Posterior vena cava (tissue), 2 donors: ENCODE measurements around the gene CNOT1. TPM values are rescaled to one million over a fixed set of nuclear protein-coding genes. Genes with fewer than 3 reads are reported as not detected.

Source experiments
- DNase-seq: peaks from one replicate; pipeline ENCODE4 v3.0.0-alpha.2; 2020; ENCODE audit warnings: low spot score
- intact Hi-C, 2 donors: fragments of 100-400 bp; cut with DNase I; formaldehyde crosslinking; loops; one replicate each; pipeline versions ENCODE4 v1.14.1 to v1.14.2; 2022 to 2023
- total RNA-seq, 2 donors: library from RNA; stranded (reverse); fragmentation: NEBNext Ultra II Directional; extraction: Animal tissue kit (Norgen Biotek cat#: 25700); gene quantifications; one replicate each; pipeline ENCODE4 v1.2.1, GENCODE V29; 2021
- donor health status: DM: yes; HTN: yes; CAD: no.
- donor health status: DM: yes; HTN: yes; CAD: no.

Gene CNOT1
- total RNA-seq, 2 donors from 2014 or later: 102 to 116 TPM

DNA sequence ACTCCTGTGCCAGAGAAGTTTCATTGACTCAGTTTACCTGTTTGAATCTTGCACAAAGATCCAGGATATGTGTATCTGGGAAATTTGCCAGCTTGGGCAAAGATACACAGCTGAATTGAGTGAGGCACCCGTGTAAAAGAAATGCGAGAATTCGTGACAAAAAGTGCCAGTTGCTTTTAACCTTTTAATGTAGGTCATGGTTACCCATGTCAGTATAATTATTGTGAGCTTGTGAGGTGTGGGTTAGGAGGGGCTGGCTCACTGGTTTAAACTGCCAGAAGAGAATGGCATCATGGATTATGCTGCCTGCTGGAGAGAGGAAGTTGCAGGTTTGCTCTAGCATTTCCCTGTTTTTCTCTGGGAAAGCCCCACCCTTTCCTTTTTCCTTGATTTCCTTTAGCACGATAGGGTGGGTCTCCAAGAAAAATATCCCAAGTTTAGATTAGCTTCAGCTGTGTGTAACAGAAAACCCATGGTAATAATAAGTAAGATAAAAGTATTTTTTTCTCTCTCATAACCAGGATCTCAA lies 154.5 kb downstream of the CNOT1 start:
- peak; percentile 7 for DNase-seq

DNA sequence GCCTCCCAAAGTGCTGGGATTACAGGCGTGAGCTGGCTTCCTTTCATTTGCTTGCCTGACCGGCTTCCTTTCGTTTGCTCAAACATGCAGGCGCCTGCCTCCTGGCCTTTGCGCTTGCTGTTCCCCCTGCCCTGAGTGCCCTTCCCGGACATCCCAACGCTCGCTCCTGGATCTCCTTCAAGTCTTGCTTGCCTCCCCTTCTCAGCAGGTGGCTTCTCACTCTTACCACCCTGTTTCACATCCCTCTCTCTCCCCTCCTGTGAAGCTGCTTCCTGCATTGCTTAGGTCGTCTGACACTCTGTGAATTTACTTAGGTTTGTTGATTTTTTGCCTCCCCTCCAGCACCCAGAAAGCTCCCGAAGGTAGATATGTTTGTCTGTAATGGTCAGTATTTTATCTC lies 155.3 kb downstream of the CNOT1 start:
- peak; percentile 56 for DNase-seq
- intact Hi-C loops: no loop called here

More for the DNA sequence above, 154.5 kb downstream of the CNOT1 start:
- intact Hi-C loops: no loop called here

DNA sequence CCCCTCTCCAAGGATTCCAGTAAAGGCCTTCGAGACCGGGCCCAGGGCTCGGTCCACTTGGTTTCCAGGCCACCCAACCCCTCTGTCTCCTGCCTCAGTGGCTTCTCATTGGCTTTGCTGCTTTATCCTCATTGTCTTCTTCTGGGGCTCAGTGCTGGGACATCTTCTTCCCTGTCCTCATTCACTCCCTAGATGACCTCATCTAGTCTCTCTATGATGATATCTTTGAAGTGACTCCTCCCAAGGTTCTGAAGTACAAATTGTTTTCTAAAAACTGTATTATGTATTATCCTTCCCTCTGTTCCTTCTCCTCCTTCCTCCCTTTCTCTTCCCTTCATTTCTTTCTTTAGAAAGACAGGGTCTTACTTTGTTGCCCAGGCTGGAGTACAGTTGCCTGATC lies 156.8 kb downstream of the CNOT1 start:
- intact Hi-C loops: no loop called here
- no peak for DNase-seq

DNA sequence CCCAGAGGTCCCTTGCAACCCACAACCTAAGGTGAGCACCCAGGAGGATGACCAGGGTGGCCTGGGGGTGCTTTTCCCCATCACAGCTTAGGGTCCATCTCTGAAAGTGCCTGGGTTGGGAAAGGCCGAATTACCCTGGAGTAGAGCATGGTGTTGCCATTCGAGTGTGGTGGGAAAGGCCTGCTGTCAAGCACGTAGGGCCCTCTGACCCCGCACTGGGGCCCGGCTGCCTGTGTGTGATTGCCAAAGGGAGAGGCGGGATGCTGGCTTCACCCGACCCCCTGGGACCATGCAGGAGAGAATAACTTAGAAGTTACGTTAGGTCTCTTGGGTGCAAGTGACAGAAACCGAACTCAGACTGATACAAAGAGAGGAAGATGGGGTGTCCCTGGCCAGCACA lies 157.4 kb downstream of the CNOT1 start:
- intact Hi-C loops: no loop called here
- peak; percentile 58 for DNase-seq

DNA sequence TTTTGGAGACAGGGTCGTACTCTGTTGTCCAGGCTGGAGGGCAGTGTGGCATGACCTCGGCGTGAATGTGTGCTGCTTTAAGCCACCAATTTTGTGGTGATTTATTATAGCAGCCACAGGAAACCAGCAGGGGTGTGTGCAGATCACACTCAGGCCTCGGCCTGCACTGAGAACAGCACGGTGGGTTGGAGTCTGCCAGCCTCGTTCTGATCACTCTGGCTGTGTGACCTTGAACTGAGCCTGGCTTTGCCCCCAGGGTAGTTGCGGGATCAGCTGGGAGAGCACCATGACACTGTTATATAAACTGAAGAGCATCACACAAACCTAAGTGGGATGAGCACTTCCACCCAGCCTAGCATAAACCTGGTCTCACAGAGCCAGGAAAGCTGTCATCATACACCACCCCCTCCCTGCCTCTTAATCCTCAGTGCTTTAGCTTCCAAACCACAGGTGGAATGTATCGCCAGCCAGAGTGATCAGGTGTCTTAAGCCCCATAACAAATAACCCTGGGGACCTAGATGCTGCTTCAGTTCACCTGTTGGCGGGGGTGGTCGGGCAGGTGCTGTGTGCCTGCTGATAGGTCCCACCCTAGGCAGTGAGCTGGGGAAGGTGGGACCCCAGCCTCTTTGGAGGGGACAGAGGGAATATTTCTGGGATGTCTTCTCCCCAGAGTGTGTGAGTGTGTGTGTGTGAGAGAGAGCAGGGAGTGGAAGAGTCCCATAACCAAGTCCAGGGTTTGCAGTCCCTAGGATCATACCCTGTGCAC lies 158.2 kb downstream of the CNOT1 start:
- intact Hi-C loops: no loop called here

More for the DNA sequence above, 158.2 kb downstream of the CNOT1 start:
- DNase-seq: peak; percentile 55

Other genes starting within 250 kb of the CNOT1 start
- gene GINS3, start 237.4 kb downstream of the CNOT1 start, total RNA-seq: 1 to 10 TPM; 1.6 to 2.0 TPM
- 1 to 10 TPM; 5.8 to 8.6 TPM for gene NDRG4, start 129.7 kb downstream of the CNOT1 start, total RNA-seq
- gene SETD6, start 114.3 kb downstream of the CNOT1 start, total RNA-seq: 10 to 100 TPM in 1 of 2 donors, 1 to 10 TPM in 1; 9.9 to 13.5 TPM
- gene SLC38A7, start 54.9 kb upstream of the CNOT1 start, total RNA-seq: 10 to 100 TPM; 13.2 to 16.2 TPM
- gene GOT2, start 104.5 kb upstream of the CNOT1 start, total RNA-seq: 10 to 100 TPM; 37.6 to 55.5 TPM